Peyer's patch (tissue), 4 donors: ENCODE data around the gene RFX5. TPM values are rescaled to one million over a fixed set of nuclear protein-coding genes. Genes with fewer than 3 reads are reported as not detected.

Experiments
- DNase-seq, 3 donors: peaks; one replicate each; pipeline ENCODE4 v3.0.0-alpha.2; 2017 to 2019
- H3K27ac ChIP-seq, 4 donors: fragments of 200-600 bp; sonication (generic); one replicate each; pipeline ENCODE4 v1.5.1; 2016 to 2019
- H3K27me3 ChIP-seq, 2 donors: fragments of 200-600 bp; sonication (generic); one replicate each; pipeline ENCODE4 v1.5.1; 2019
- H3K36me3 ChIP-seq, 3 donors: fragments of 200-600 bp; sonication (generic); one replicate each; pipeline ENCODE4 v1.5.1; 2016 to 2019
- H3K4me1 ChIP-seq, 4 donors: fragments of 200-600 bp; sonication (generic); one replicate each; pipeline ENCODE4 v1.5.1; 2016 to 2019
- H3K4me3 ChIP-seq, 4 donors: fragments of 200-600 bp; sonication (generic); 1 replicate in 3 of 4; 2 replicates in 1 of 4; pipeline ENCODE4 v1.5.1; 2016 to 2019; ENCODE audit warnings: mild to moderate bottlenecking in 1 of 4
- H3K9me3 ChIP-seq, 4 donors: fragments of 200-600 bp; sonication (generic); one replicate each; pipeline ENCODE4 v1.5.1; 2016 to 2019; ENCODE audit warnings: mild to moderate bottlenecking in 1 of 4
- CTCF ChIP-seq, 6 experiments: fragments of 450-650 bp in 4 of 6; fragments of 200-600 bp in 2 of 6; sonication (generic) in 1 of 6; IDR thresholded peaks; one replicate each; pipeline ENCODE4 v1.5.1; 2017 to 2019; ENCODE audit warnings: antibody characterized with exemption in 6 of 6, mild to moderate bottlenecking in 3 of 6, moderate library complexity in 1 of 6
- POLR2A ChIP-seq, 2 donors: fragments of 450-650 bp; IDR thresholded peaks; one replicate each; pipeline ENCODE4 v1.5.1; 2017; ENCODE audit warnings: antibody characterized with exemption in 2 of 2, mild to moderate bottlenecking in 2 of 2, moderate library complexity in 2 of 2
- total RNA-seq, 4 donors: library from RNA; depleted of rRNA; stranded (reverse); fragments of >200 nt; gene quantifications; one replicate each; pipeline ENCODE4 v1.1.0, GENCODE V29; 2016

Gene RFX5
- total RNA-seq, 4 donors from 2014 or later = 35.6 to 187 (median 42.0) TPM

DNA sequence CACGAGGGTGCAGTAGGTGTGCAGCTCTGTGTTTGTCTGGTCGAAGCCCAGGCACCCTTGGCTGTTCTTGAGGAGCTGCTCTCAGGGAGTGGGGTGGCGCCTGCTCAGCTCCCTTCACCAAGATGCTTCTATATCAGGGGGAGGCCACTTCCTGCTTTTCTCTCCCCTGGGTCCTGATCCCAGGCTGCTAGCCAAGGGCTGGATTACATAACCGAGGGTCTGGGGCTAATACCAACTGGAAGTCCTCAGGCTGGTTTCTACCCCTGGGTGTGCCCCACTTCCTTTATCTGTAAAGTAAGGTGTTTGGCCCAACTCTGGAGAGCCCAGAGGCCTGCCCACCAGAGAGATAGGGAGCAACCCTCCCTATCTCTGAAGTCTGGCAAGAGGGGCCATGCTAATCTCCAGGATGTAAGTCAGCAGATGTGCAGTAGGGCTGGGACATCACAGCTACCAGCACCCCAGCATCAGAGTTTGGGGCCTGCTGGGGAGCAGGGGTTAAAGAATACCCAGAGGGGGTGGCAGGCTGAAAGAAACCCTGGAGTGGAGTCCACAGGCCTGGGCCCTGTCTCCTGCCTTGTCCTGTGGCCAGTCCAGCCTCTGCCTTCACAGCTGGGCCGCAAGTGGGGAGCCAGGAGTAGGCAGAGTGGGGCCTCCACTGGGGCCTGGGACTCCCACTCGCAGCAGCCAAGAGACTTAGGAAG is 23.3 kb upstream of the RFX5 start:
- TF ChIP-seq POLR2A (IDR thresholded peaks at IDR 0.05) (no peak), CTCF (IDR thresholded peaks at IDR 0.05) (no peak)
- Histone ChIP-seq H3K9me3 (no peaks in the 10 kb centered on the region), H3K4me3 (peak overlapping the region in 2 of 4 donors; percentile 62 to 69), H3K27ac (peak overlapping the region in 2 of 4 donors; percentile 69 to 82), H3K27me3 (no peaks in the 10 kb centered on the region), H3K4me1 (peaks cover 0 to 49% (median 6%) of the 10 kb centered on the region in 4 donors), H3K36me3 (peaks cover 0 to 32% (median 0%) of the 10 kb centered on the region in 3 donors)
- DNase-seq = no peak

- Histone ChIP-seq H3K36me3 (peaks cover 0 to 39% (median 0%) of the 10 kb centered on the region in 3 donors), H3K27ac (peak overlapping the region in 2 of 4 donors; percentile 69 to 82), H3K27me3 (no peaks in the 10 kb centered on the region), H3K4me1 (peaks cover 0 to 49% (median 6%) of the 10 kb centered on the region in 4 donors), H3K4me3 (peak overlapping the region in 2 of 4 donors; percentile 62 to 69), H3K9me3 (no peaks in the 10 kb centered on the region)
- peak in 3 of 6 experiments; percentile 34 to 39 (median 39) for TF ChIP-seq CTCF (IDR thresholded peaks at IDR 0.05)
- TF ChIP-seq POLR2A (IDR thresholded peaks at IDR 0.05) = no peak
- peak in 1 of 3 donors; percentile 59 for DNase-seq
Observed at GRCh38 chr1:151369621-151370048, 22.6 kb upstream of the RFX5 start.

DNA sequence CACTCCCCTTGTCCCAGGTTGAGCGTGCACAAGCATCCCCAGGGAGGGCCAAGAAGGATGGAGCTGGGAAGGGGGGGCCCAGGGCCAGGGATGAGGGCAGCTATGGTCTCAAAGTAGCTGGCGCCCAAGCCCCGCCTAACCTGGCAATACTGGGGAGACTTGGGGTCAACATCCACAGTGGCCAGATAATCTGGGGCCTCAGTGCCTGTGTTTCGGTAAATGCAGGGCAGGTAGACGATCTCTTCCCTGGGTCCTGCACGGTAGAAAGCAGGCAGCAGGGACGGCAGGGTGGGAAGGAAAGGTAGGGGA is 22.2 kb upstream of the RFX5 start:
- DNase-seq = no peak
- H3K4me1 ChIP-seq = peaks cover 0 to 49% (median 6%) of the 10 kb centered on the region in 4 donors
- peak overlapping the region in 1 of 4 donors; percentile 62 for H3K4me3 ChIP-seq
- H3K36me3 ChIP-seq = peaks cover 0 to 43% (median 0%) of the 10 kb centered on the region in 3 donors
- H3K9me3 ChIP-seq = no peaks in the 10 kb centered on the region
- peak overlapping the region in 2 of 4 donors; percentile 69 to 82 for H3K27ac ChIP-seq
- H3K27me3 ChIP-seq = no peaks in the 10 kb centered on the region
- TF ChIP-seq CTCF (IDR thresholded peaks at IDR 0.05) (no peak), POLR2A (IDR thresholded peaks at IDR 0.05) (no peak)

DNA sequence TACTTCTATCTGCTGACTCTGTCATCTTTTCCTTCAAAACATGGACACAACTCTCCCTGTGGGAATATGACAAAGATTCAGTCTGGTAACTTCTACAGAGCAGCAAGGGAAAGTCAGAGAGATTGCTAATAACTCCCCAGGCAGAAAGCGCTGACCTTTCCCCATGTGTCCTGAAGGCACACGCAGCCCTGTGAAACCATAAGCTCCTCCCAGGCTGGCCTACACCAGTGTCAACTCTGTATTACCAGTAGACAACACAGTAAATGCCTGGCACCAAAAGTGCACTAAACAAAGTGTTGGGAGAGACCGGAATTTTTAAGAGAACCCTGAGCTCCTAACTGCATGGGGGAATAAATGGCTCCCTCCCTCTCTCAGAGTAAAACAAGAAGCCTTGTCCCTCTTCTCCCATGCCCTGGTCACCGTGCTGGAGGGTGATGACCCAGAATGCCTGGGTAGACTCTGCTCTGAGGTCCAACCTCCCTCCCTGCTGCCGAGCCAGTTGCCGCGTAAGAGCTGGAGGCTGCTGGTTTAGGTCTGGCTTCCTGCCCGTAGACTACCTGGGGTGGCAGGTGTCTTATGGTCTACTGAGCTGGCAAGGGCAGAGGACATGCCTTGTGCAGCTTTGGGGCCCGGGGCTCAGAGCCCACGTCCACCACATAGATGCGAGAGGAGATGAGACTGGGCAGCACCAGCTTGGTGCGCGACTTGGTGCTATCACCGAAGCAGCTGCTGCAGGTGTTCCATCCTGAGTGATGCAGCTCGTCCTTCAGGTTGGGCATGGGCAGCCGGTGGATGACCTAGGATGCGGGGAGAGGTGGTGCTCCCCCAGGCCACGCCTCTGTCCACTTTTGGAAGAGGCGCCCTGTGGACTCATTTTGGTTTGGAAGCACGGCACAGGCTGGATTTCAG is 21.6 kb upstream of the RFX5 start:
- no peak for TF ChIP-seq CTCF (IDR thresholded peaks at IDR 0.05)
- TF ChIP-seq POLR2A (IDR thresholded peaks at IDR 0.05) = peak in 1 of 2 donors; percentile 17
- Histone ChIP-seq H3K27ac (peak overlapping the region in 3 of 4 donors; percentile 22 to 82 (median 69)), H3K27me3 (no peaks in the 10 kb centered on the region), H3K4me3 (peak overlapping the region in 1 of 4 donors; percentile 62), H3K9me3 (no peaks in the 10 kb centered on the region), H3K36me3 (peaks cover 0 to 49% (median 0%) of the 10 kb centered on the region in 3 donors), H3K4me1 (peaks cover 0 to 49% (median 6%) of the 10 kb centered on the region in 4 donors)
- DNase-seq = peak in 2 of 3 donors; percentile 75 to 77

GRCh38 chr1:151367658-151368392 is 20.8 kb upstream of the RFX5 start:
- DNase-seq = no peak
- Histone ChIP-seq H3K27ac (peak overlapping the region in 3 of 4 donors; percentile 22 to 82 (median 69)), H3K9me3 (no peaks in the 10 kb centered on the region), H3K27me3 (no peaks in the 10 kb centered on the region), H3K4me1 (peaks cover 0 to 43% (median 6%) of the 10 kb centered on the region in 4 donors), H3K4me3 (no peak overlapping the region), H3K36me3 (peaks cover 0 to 54% (median 0%) of the 10 kb centered on the region in 3 donors)
- no peak for TF ChIP-seq CTCF (IDR thresholded peaks at IDR 0.05)
- TF ChIP-seq POLR2A (IDR thresholded peaks at IDR 0.05) = no peak
